Measurements from ENCODE around the gene RNF144A.

Gene RNF144A

GRCh38 chr2:7053650-7054265 lies 136.5 kb downstream of the RNF144A start:
- DNase-seq = no peak

- no peak for DNase-seq
Measured at GRCh38 chr2:7057865-7058400, 140.7 kb downstream of the RNF144A start.

- DNase-seq = no peak
Measured at GRCh38 chr2:7060156-7060555, 142.9 kb downstream of the RNF144A start.

DNA sequence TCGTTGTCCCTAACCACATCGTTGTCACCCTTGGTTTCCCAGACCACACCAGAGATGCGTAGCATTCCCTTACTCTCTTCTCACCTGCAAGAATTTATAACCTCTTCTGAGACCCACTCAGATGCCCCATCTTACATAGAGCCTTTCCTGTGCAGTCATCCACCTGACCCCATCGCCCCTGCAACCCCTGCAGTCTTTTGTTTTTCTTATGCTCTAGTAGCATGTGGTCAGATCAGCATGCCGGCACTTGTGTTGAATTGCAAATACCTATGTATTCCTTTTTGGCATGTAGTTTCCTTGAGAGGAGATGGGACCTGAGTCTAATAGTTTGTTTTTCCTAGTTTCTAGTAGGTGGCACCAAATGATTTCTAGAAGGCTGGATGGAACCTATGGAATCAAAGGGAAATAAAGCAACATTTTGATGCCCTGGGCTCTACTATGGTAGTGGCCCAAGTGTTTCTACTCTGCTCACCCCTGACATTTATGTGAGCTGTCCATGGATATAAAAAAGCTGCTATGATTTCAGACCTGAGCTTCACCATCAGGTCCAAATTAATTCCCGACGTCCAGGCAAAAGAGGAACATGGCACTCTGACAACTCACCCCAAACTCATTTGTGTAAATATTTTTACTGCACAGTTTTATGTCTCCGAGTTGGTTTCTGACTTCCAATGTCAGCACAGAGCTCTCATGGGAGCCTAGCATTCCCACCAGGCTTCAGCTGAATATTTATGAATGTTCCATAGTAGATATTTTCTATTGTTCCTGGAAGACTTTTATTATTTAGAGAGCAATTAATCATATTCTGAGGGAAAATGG lies 143.6 kb downstream of the RNF144A start:
- no peak for DNase-seq

- DNase-seq = no peak
Measured at GRCh38 chr2:7061450-7061789, 144.2 kb downstream of the RNF144A start.

DNA sequence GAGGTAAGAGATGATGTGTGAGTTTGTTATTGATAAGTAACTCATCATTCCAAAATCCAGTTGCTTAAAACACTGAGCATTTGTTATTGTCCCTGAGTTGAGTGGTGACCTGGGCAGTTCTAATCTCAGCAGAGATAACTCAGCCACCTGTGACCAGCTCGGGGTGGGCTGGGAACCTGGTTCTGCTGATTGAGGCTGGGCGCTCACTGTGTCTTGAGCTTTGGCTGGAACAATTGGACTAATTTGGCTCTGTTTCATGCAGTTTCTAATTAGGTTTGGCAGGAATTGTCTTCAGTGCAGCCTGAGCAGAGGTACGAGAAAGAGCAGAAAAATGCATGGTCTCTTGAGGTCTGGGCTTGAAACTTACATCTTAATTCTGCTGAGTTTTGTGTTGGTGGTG lies 144.7 kb downstream of the RNF144A start:
- no peak for DNase-seq

- no peak for DNase-seq
Measured at GRCh38 chr2:7063789-7064188, 146.6 kb downstream of the RNF144A start.

- DNase-seq = no peak
Measured at GRCh38 chr2:7068457-7068856, 151.2 kb downstream of the RNF144A start.

DNA sequence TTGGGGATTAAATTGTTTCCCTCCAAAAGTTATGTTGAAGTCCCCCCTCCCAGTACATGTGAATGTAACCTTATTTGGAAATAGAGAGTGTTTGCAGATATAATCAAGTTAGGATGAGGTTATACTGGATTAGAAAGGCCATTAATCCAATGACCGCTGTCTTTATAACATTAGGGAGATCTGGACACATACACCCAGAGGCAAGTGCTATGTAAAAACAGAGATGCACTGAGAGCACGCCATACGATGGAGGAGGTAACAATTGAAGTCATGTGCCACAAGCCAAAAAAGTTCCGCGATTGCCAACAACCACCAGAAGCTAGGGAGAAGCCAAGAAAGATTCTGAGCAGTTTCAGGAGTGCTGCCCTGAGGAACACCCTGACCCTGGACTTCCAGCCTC lies 153.3 kb downstream of the RNF144A start:
- no peak for DNase-seq

DNA sequence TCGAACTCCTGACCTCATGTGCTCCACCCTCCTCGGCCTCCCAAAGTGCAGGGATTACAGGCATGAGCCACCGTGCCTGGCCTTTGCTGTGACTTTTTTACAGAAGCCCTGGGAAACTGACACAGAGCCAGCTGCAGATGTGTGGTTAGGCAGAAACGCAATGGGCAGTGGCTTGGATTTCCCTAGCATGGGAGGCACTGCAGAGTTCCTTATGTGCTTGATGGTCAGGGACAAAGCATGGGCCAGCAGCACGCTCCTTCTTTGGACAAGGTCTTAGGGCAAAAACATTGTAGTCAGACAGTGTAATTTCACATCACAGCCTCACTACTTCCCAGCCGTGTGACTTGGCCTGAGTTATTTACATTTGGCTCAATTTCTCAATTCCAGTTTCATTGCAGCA lies 153.9 kb downstream of the RNF144A start:
- DNase-seq = no peak

- no peak for DNase-seq
Measured at GRCh38 chr2:7071916-7072556, 154.8 kb downstream of the RNF144A start.

DNA sequence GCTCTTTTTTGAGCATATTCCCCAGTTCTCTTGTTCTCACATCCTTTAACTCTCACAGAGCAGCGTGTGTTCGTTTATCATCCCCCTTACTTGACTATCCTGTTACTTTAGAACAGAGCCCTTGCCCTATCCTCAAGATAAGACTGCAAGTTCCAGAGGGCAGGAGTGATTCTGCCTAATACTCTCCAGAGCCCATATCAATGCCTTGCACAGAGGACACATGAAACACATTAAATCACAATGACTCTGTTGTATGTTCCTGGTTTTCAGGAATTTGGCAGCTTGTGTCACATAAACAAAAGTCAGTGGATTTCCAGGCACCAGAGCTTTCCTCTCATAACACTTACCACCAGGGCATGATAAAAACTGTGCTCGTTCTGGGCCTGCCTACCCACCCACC lies 156.7 kb downstream of the RNF144A start:
- no peak for DNase-seq

DNA sequence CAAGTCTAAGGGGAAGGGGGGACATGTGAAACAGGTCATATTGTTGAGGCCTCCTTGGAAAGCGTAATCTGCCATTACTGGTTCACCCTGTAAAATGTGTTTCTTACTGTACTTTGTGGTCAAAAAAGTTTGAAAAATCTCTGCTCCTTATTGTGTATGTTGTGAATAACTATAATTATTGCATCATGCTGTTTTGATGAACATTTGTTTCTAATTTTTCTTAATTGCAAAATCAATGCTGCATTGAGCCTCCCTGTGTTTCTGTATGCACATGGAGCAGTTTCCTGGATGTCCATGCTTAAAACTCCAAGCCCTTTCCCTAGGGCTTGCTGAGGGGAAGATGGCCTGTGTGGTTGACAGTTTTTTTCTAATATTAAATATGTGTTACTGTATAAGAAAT lies 158.6 kb downstream of the RNF144A start:
- DNase-seq = no peak

GRCh38 chr2:7077660-7078267 lies 160.6 kb downstream of the RNF144A start:
- no peak for DNase-seq

DNA sequence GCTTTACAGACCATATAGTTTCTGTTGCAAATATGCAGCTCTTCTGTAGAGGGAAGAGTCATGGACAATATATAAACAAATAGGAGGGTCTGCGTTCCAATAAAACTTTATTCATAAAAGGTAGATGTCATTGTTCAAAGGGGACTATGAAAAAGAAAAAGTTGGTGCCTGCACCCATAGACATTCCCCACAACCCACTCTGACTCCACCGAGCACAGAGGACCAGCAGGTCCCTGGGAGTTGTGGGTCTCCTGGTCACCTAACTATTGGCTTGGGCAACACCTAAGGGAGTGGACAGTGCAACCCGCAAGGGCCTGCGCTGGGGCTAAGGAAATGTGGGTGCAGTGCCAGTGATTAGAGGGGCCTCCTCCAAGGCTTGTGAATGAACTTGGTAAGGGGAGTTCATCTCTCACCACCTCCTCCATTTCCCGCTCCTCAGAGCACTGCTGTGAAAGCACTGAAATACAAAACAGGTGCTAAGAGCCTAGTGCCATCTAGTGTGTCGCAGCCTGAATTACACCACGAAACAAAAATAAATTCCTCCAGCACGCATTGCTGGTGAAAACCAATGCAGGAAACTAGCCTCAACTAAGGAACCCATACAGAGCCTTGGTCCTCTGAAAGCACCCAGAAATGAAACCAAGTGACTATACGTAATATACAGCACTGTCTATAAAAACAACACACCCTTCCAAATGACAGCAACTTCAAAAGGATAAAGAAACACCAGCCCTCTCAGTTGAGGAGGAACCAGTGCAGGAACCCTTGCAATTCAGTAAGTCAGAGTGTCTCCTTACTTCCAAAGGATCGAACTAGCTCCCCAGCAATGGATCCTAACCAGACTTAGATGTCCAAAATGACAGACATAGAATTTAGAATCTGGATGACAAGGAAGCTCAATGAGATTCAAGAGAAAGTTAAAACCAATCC lies 166.6 kb downstream of the RNF144A start:
- no peak for DNase-seq

GRCh38 chr2:7084601-7085000 lies 167.4 kb downstream of the RNF144A start:
- DNase-seq = no peak

- DNase-seq = no peak
Measured at GRCh38 chr2:7089284-7089683, 172.1 kb downstream of the RNF144A start.

DNA sequence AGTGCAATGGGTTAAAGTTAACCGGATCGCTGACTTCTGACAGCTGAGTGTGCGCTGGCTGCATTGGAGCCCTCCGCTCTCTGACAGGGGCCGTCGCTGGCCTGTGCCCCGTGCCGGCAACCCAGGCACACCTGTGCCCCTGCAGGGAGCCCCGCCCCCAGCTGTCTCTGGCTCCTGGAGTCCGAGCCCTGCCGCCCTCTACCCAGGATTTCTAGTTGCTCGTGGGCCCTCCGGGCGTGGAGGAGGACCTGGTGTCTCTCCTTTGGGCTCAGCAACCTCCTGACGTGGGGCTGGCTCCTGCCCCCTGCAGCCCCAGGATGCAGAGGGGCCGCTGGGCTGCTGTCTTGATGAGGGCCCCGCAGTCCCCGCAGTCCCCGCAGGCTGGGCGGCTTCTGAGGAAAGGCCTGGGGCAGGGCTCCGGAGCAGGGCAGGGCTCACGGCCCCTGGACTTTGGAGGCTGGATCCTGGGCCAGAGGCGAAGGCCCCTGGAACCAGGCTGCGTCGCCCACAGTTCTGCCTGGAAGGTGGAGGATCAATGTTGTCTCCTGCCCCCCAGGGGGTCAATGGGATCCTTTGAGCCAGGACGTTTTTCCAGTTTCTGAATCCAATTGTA lies 172.8 kb downstream of the RNF144A start:
- no peak for DNase-seq

DNA sequence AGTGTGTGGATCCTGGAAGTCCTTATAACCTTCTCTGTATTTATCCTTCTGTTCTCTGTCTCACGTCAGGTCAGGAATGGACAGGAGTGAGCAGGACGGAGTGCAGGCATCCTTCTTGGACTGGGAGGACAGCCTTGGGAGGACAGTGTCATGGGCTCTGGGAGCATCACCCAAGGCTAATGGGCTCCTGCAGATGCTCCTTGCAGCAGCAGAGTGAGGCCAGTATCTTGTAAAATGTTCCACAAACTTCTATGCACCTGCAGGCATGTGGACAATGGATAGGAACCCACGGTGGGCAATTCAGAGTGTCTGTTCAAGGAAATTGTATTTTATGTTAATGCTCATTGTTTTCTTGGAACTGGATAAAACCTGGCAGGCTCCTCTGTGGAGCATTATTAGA lies 176.2 kb downstream of the RNF144A start:
- no peak for DNase-seq

All from activated CD4-positive, alpha-beta T cell treated with anti-CD3 and anti-CD28 coated beads for 1 hour (primary cell).